Occipital lobe (tissue), 2 donors: ENCODE data around the gene GNAZ. TPM values are rescaled to one million over a fixed set of nuclear protein-coding genes. Genes with fewer than 3 reads are reported as not detected.

Experiments
- DNase-seq: peaks from one replicate; lab custom pipeline; 2025; lab: John Stamatoyannopoulos, UW
- total RNA-seq: library from RNA; depleted of rRNA; stranded (reverse); fragments of >200 nt; gene quantifications from one replicate; pipeline ENCODE4 v1.2.3, GENCODE V29; 2014

GNAZ gene
- total RNA-seq, 1 donor from 2014 or later: 192 TPM

GRCh38 chr22:23105919-23106318, 35.6 kb downstream of the GNAZ start:
- no peak for DNase-seq

GRCh38 chr22:23106344-23106743, 36.0 kb downstream of the GNAZ start:
- DNase-seq: no peak

GRCh38 chr22:23106906-23107367, 36.6 kb downstream of the GNAZ start:
- DNase-seq: no peak

- DNase-seq: no peak
Observed at GRCh38 chr22:23107487-23108248, 37.3 kb downstream of the GNAZ start.

GRCh38 chr22:23108249-23109078, 38.1 kb downstream of the GNAZ start:
- DNase-seq: no peak

GRCh38 chr22:23109079-23109347, 38.7 kb downstream of the GNAZ start:
- no peak for DNase-seq

GRCh38 chr22:23109441-23109978, 39.2 kb downstream of the GNAZ start:
- DNase-seq: no peak

- no peak for DNase-seq
Observed at GRCh38 chr22:23110190-23110921, 40.0 kb downstream of the GNAZ start.

GRCh38 chr22:23110922-23111527, 40.7 kb downstream of the GNAZ start:
- DNase-seq: peak; percentile 33

- no peak for DNase-seq
Observed at GRCh38 chr22:23112472-23113012, 42.2 kb downstream of the GNAZ start.

- peak; percentile 76 for DNase-seq
Observed at GRCh38 chr22:23113067-23113846, 42.9 kb downstream of the GNAZ start.

GRCh38 chr22:23113847-23114720, 43.8 kb downstream of the GNAZ start:
- peak; percentile 68 for DNase-seq

- DNase-seq: no peak
Observed at GRCh38 chr22:23114721-23115020, 44.4 kb downstream of the GNAZ start.

GRCh38 chr22:23115369-23115768, 45.0 kb downstream of the GNAZ start:
- no peak for DNase-seq

- DNase-seq: no peak
Observed at GRCh38 chr22:23115825-23116494, 45.6 kb downstream of the GNAZ start.

GRCh38 chr22:23116506-23117263, 46.4 kb downstream of the GNAZ start:
- DNase-seq: no peak

- no peak for DNase-seq
Observed at GRCh38 chr22:23117275-23117674, 47.0 kb downstream of the GNAZ start.
